DOHH2 (cell line): ENCODE data around the gene CNTN4.

Experiments used
- H3F3A ChIP-seq: fragments of 200-600 bp; sonication (generic), shearing (Covaris generic); 2 replicates; pipeline ENCODE4 v1.6.0; 2016; ENCODE audit warnings: antibody characterized with exemption, mild to moderate bottlenecking; ENCODE audit not compliant: control insufficient read depth, insufficient read depth
- H3K27ac ChIP-seq: fragments of 200-600 bp; sonication (generic); 2 replicates; pipeline ENCODE4 v1.5.1; 2014; ENCODE audit warnings: low read depth, mild to moderate bottlenecking, low read length, moderate library complexity
- H3K27me3 ChIP-seq: fragments of 200-600 bp; sonication (generic); 2 replicates; pipeline ENCODE4 v1.6.1; 2014; ENCODE audit warnings: mild to moderate bottlenecking, low read length, mixed read lengths; ENCODE audit not compliant: control insufficient read depth
- H3K36me3 ChIP-seq: fragments of 200-600 bp; sonication (generic); 2 replicates; pipeline ENCODE4 v1.6.1; 2014; ENCODE audit warnings: mild to moderate bottlenecking, low read length, moderate library complexity, mixed read lengths; ENCODE audit not compliant: control insufficient read depth
- H3K4me1 ChIP-seq: fragments of 200-600 bp; sonication (generic); 2 replicates; pipeline ENCODE4 v1.6.1; 2014; ENCODE audit warnings: mild to moderate bottlenecking, low read length, mixed read lengths; ENCODE audit not compliant: control insufficient read depth
- H3K4me2 ChIP-seq: fragments of 200-600 bp; sonication (generic); 2 replicates; pipeline ENCODE4 v1.6.0; 2014; ENCODE audit warnings: mild to moderate bottlenecking, low read length, moderate library complexity
- H3K4me3 ChIP-seq: fragments of 200-600 bp; sonication (generic); 2 replicates; pipeline ENCODE4 v1.5.1; 2014; ENCODE audit warnings: mild to moderate bottlenecking, low read length, mixed read lengths
- H3K79me2 ChIP-seq: fragments of 200-600 bp; sonication (generic); 2 replicates; pipeline ENCODE4 v1.6.1; 2014; ENCODE audit warnings: mild to moderate bottlenecking, low read length, mixed read lengths; ENCODE audit not compliant: control insufficient read depth
- H3K9me2 ChIP-seq: fragments of 200-600 bp; sonication (generic); replicated peaks from 2 replicates; pipeline ENCODE4 v1.6.1; 2014; ENCODE audit warnings: mild to moderate bottlenecking, low read length, mixed read lengths; ENCODE audit not compliant: control insufficient read depth
- H3K9me3 ChIP-seq: fragments of 200-600 bp; sonication (generic); 2 replicates; pipeline ENCODE4 v1.6.1; 2014; ENCODE audit warnings: antibody characterized with exemption, low read length, mixed read lengths; ENCODE audit not compliant: control insufficient read depth, insufficient read depth
- H4K20me1 ChIP-seq: fragments of 200-600 bp; sonication (generic); 2 replicates; pipeline ENCODE4 v1.6.0; 2014; ENCODE audit warnings: low read depth, mild to moderate bottlenecking, antibody characterized with exemption, low read length, moderate library complexity; ENCODE audit not compliant: control insufficient read depth, insufficient read depth
- EZH2phosphoT487 ChIP-seq: fragments of 200-600 bp; sonication (generic); IDR thresholded peaks from 2 replicates; pipeline ENCODE4 v1.6.1; 2017; ENCODE audit warnings: borderline replicate concordance, mild to moderate bottlenecking, antibody characterized with exemption, low read length, moderate library complexity, mixed read lengths
- TF ChIP-seq, protein P1 (sequence below): fragments of 200-600 bp; sonication (generic); IDR thresholded peaks from one replicate; pipeline ENCODE4 v1.5.1; 2014; ENCODE audit warnings: antibody characterized with exemption, mild to moderate bottlenecking, low read depth, low read length; ENCODE audit not compliant: poor library complexity, severe bottlenecking

The CNTN4 gene

GRCh38 chr3:2536575-2536974 is 437.9 kb downstream of the CNTN4 start:
- TF ChIP-seq, protein P1, sequence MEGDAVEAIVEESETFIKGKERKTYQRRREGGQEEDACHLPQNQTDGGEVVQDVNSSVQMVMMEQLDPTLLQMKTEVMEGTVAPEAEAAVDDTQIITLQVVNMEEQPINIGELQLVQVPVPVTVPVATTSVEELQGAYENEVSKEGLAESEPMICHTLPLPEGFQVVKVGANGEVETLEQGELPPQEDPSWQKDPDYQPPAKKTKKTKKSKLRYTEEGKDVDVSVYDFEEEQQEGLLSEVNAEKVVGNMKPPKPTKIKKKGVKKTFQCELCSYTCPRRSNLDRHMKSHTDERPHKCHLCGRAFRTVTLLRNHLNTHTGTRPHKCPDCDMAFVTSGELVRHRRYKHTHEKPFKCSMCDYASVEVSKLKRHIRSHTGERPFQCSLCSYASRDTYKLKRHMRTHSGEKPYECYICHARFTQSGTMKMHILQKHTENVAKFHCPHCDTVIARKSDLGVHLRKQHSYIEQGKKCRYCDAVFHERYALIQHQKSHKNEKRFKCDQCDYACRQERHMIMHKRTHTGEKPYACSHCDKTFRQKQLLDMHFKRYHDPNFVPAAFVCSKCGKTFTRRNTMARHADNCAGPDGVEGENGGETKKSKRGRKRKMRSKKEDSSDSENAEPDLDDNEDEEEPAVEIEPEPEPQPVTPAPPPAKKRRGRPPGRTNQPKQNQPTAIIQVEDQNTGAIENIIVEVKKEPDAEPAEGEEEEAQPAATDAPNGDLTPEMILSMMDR: no peak
- no peak for TF ChIP-seq EZH2phosphoT487
- Histone ChIP-seq H3K27me3 (no peaks in the 10 kb centered on the region), H3K4me2 (no peak overlapping the region), H3K4me3 (no peak overlapping the region), H3K79me2 (no peaks in the 10 kb centered on the region), H3K4me1 (no peaks in the 10 kb centered on the region), H3K27ac (no peak overlapping the region), H4K20me1 (no peaks in the 10 kb centered on the region), H3K9me2 (no peaks in the 10 kb centered on the region), H3F3A (no peaks in the 10 kb centered on the region), H3K9me3 (no peaks in the 10 kb centered on the region), H3K36me3 (no peaks in the 10 kb centered on the region)

- no peaks in the 10 kb centered on the region for H3K36me3 ChIP-seq
- TF ChIP-seq, protein P1: no peak
- no peak for TF ChIP-seq EZH2phosphoT487
- H3K4me3 ChIP-seq: no peak overlapping the region
- H3K9me2 ChIP-seq: no peaks in the 10 kb centered on the region
- no peaks in the 10 kb centered on the region for H3K9me3 ChIP-seq
- H3K27me3 ChIP-seq: no peaks in the 10 kb centered on the region
- H3K4me1 ChIP-seq: no peaks in the 10 kb centered on the region
- H3K27ac ChIP-seq: no peak overlapping the region
- H3K4me2 ChIP-seq: no peak overlapping the region
- H3F3A ChIP-seq: no peaks in the 10 kb centered on the region
- H3K79me2 ChIP-seq: no peaks in the 10 kb centered on the region
- H4K20me1 ChIP-seq: no peaks in the 10 kb centered on the region
Observed at GRCh38 chr3:2540115-2540514, 441.4 kb downstream of the CNTN4 start.

- Histone ChIP-seq H3K27me3 (no peaks in the 10 kb centered on the region), H3K79me2 (no peaks in the 10 kb centered on the region), H3K4me1 (no peaks in the 10 kb centered on the region), H3K4me3 (no peak overlapping the region), H3K9me2 (no peaks in the 10 kb centered on the region), H4K20me1 (no peaks in the 10 kb centered on the region), H3F3A (no peaks in the 10 kb centered on the region), H3K9me3 (no peaks in the 10 kb centered on the region; the same call in 1 of the 2 replicates), H3K36me3 (no peaks in the 10 kb centered on the region), H3K27ac (no peak overlapping the region), H3K4me2 (no peak overlapping the region)
- TF ChIP-seq, protein P1: no peak
- no peak for TF ChIP-seq EZH2phosphoT487
Observed at GRCh38 chr3:2543247-2543646, 444.6 kb downstream of the CNTN4 start.
